B cell (primary cell): ENCODE results near the gene KLHL22. TPM values are rescaled to one million over a fixed set of nuclear protein-coding genes. Genes with fewer than 3 reads are reported as not detected.

ENCODE experiments used
- ATAC-seq: fragments of 200-7000 bp; cut with Tn5 transposase; one replicate; pipeline ENCODE4 v1.10.0; 2021; ENCODE audit warnings: low read depth, mild to moderate bottlenecking, moderate number of reproducible peaks, moderate library complexity
- CTCF ChIA-PET: fragments of 350-600 bp; sonication (Branson Sonifier 250); formaldehyde crosslinking; loops from one replicate; lab custom pipeline; 2021; ENCODE audit warnings: antibody characterized with exemption, inconsistent platforms; lab: Charles Lee
- POLR2A ChIA-PET: fragments of 350-600 bp; sonication (Branson Sonifier 250); formaldehyde crosslinking; loops from one replicate; lab custom pipeline; 2021; ENCODE audit warnings: antibody characterized with exemption; lab: Charles Lee
- DNase-seq: peaks from one replicate; pipeline ENCODE4 v3.0.0; 2013
- H2AFZ ChIP-seq: 2 replicates; pipeline ENCODE4 v1.6.1; 2012; ENCODE audit warnings: mild to moderate bottlenecking, low read depth, low read length; ENCODE audit not compliant: insufficient read depth, poor library complexity, severe bottlenecking
- H3K27ac ChIP-seq, 2 donors: 1 replicate in 1 of 2; 2 replicates in 1 of 2; pipeline ENCODE4 v1.5.1; 2012 to 2013; ENCODE audit warnings: low read length in 2 of 2, mild to moderate bottlenecking in 2 of 2, moderate library complexity in 1 of 2
- H3K27me3 ChIP-seq, 4 experiments: fragments of 200-600 bp in 1 of 4; sonication (generic) in 1 of 4; replicated peaks in 1 of 4; 1 replicate in 2 of 4; 2 replicates in 2 of 4; pipeline versions ENCODE4 v1.6.1 to v1.7.0; 2013 to 2016; ENCODE audit warnings: low read length in 3 of 4, mild to moderate bottlenecking in 2 of 4, mixed read lengths in 1 of 4, moderate library complexity in 1 of 4; ENCODE audit not compliant: insufficient read depth in 4 of 4, control insufficient read depth in 3 of 4; ENCODE audit errors: control extremely low read depth in 1 of 4
- H3K36me3 ChIP-seq, 2 experiments: replicated peaks in 1 of 2; 1 replicate in 1 of 2; 2 replicates in 1 of 2; pipeline versions ENCODE4 v1.6.1 to v1.7.1; 2013; ENCODE audit warnings: low read length in 1 of 2; ENCODE audit not compliant: insufficient read depth in 2 of 2, control insufficient read depth in 1 of 2; ENCODE audit errors: control extremely low read depth in 1 of 2, extremely low read depth in 1 of 2
- H3K4me1 ChIP-seq, 2 donors: fragments of 200-600 bp in 1 of 2; sonication (generic) in 1 of 2; 1 replicate in 1 of 2; 2 replicates in 1 of 2; pipeline versions ENCODE4 v1.5.1 to v1.6.1; 2013 to 2017; ENCODE audit warnings: low read length in 2 of 2; ENCODE audit not compliant: control insufficient read depth in 2 of 2, insufficient read depth in 2 of 2
- H3K4me2 ChIP-seq: replicated peaks from 2 replicates; pipeline ENCODE3; 2012; ENCODE audit warnings: mild to moderate bottlenecking, low read depth, low read length; ENCODE audit not compliant: poor library complexity, severe bottlenecking
- H3K4me3 ChIP-seq, 5 experiments: fragments of 200-600 bp in 1 of 5; sonication (generic) in 1 of 5; 1 replicate in 3 of 5; 2 replicates in 2 of 5; pipeline versions ENCODE4 v1.5.1 to v1.7.0; 2011 to 2016; ENCODE audit warnings: low read length in 4 of 5, mild to moderate bottlenecking in 4 of 5, low read depth in 2 of 5, control low read depth in 1 of 5, moderate library complexity in 1 of 5; ENCODE audit not compliant: insufficient read depth in 1 of 5; ENCODE audit errors: control extremely low read depth in 1 of 5, extremely low read depth in 1 of 5
- H3K79me2 ChIP-seq: fragments of 200-600 bp; sonication (generic); one replicate; pipeline ENCODE4 v1.6.0; 2016; ENCODE audit warnings: low read length; ENCODE audit not compliant: control insufficient read depth, insufficient read depth
- H3K9ac ChIP-seq: fragments of 200-600 bp; sonication (generic); 2 replicates; pipeline ENCODE4 v1.6.1; 2017; ENCODE audit warnings: mild to moderate bottlenecking, low read length, moderate library complexity
- H3K9me3 ChIP-seq, 3 donors: one replicate each; pipeline versions ENCODE4 v1.6.1 to v1.7.1; 2013; ENCODE audit warnings: low read length in 2 of 3; ENCODE audit not compliant: control insufficient read depth in 2 of 3, insufficient read depth in 1 of 3; ENCODE audit errors: control extremely low read depth in 1 of 3
- H4K20me1 ChIP-seq: 2 replicates; pipeline ENCODE4 v1.6.0; 2012; ENCODE audit warnings: mild to moderate bottlenecking, low read length; ENCODE audit not compliant: insufficient read depth, control insufficient read depth, poor library complexity, severe bottlenecking
- H3K27ac Mint-ChIP-seq: one replicate; pipeline ENCODE4 v1.8.0; 2021; ENCODE audit warnings: mixed read lengths
- H3K27me3 Mint-ChIP-seq: one replicate; pipeline ENCODE4 v1.8.0; 2021; ENCODE audit warnings: mixed read lengths
- H3K4me1 Mint-ChIP-seq: one replicate; pipeline ENCODE4 v1.8.0; 2021; ENCODE audit warnings: mixed read lengths
- H3K4me3 Mint-ChIP-seq: one replicate; pipeline ENCODE4 v1.8.0; 2021; ENCODE audit warnings: mixed read lengths
- H3K9me3 Mint-ChIP-seq: one replicate; pipeline ENCODE4 v1.8.0; 2022; ENCODE audit warnings: mixed read lengths; ENCODE audit not compliant: insufficient read depth
- EZH2 ChIP-seq: IDR thresholded peaks from 2 replicates; pipeline ENCODE4 v1.6.1; 2012; ENCODE audit warnings: borderline replicate concordance, low read depth, mild to moderate bottlenecking, moderate library complexity, low read length; ENCODE audit not compliant: insufficient read depth, poor library complexity, severe bottlenecking
- WGBS: methylation state at CpG from one replicate; pipeline ENCODE4 v1.1.5; 2013; ENCODE audit warnings: missing lambda C conversion rate; ENCODE audit not compliant: insufficient coverage; 5-methylcytosine and 5-hydroxymethylcytosine counted together
- intact Hi-C: fragments of 100-400 bp; cut with micrococcal nuclease; formaldehyde crosslinking; loops from one replicate; pipeline ENCODE4 v1.10.0; 2022
- polyA plus RNA-seq: library from polyadenylated mRNA; depleted of rRNA; stranded (reverse); fragments of >200 nt; gene quantifications from 2 replicates; pipeline ENCODE4 v1.2.3, GENCODE V29; 2012
- total RNA-seq, 2 donors: library from RNA; stranded (reverse); fragments of 120-200 nt in 1 of 2; gene quantifications; 1 replicate in 1 of 2; 2 replicates in 1 of 2; pipeline versions ENCODE4 v1.2.3 to v1.2.4, GENCODE V29; 2013 to 2022
- TF ChIP-seq, protein P1 (sequence below): fragments of 200-600 bp; IDR thresholded peaks from one replicate; pipeline ENCODE4 v1.8.0; 2022; ENCODE audit warnings: antibody characterized with exemption, mild to moderate bottlenecking

The KLHL22 gene
- total and polyA plus RNA-seq, 2 donors (not counting 1 experiment from before 2014, with no cell fraction given), result 37.0 to 45.6 TPM

- H3K4me1 Mint-ChIP-seq, result peaks cover 16% of the 10 kb centered on the region
- no peak overlapping the region for H3K4me3 Mint-ChIP-seq
- H3K4me3 ChIP-seq, result no peak overlapping the region
- no peaks in the 10 kb centered on the region for H3K4me1 ChIP-seq
- H4K20me1 ChIP-seq, result peaks cover 100% of the 10 kb centered on the region
- no peak overlapping the region for H3K9ac ChIP-seq
- no peak overlapping the region for H3K27ac Mint-ChIP-seq
- H3K27me3 ChIP-seq, result no peaks in the 10 kb centered on the region
- ChIA-PET CTCF (no interaction called here), POLR2A (no interaction called here)
- H3K4me2 ChIP-seq, result no peak overlapping the region
- ATAC-seq, result no peak
- no peaks in the 10 kb centered on the region for H3K9me3 Mint-ChIP-seq
- no peaks in the 10 kb centered on the region for H3K9me3 ChIP-seq
- 95% methylated on average over 12 of the region's 15 CpGs for WGBS
- no peak overlapping the region for H2AFZ ChIP-seq
- TF ChIP-seq, protein P1, sequence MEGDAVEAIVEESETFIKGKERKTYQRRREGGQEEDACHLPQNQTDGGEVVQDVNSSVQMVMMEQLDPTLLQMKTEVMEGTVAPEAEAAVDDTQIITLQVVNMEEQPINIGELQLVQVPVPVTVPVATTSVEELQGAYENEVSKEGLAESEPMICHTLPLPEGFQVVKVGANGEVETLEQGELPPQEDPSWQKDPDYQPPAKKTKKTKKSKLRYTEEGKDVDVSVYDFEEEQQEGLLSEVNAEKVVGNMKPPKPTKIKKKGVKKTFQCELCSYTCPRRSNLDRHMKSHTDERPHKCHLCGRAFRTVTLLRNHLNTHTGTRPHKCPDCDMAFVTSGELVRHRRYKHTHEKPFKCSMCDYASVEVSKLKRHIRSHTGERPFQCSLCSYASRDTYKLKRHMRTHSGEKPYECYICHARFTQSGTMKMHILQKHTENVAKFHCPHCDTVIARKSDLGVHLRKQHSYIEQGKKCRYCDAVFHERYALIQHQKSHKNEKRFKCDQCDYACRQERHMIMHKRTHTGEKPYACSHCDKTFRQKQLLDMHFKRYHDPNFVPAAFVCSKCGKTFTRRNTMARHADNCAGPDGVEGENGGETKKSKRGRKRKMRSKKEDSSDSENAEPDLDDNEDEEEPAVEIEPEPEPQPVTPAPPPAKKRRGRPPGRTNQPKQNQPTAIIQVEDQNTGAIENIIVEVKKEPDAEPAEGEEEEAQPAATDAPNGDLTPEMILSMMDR, result no peak
- TF ChIP-seq EZH2, result no peak
- peaks cover 0 to 44% of the 10 kb centered on the region in 2 experiments for H3K36me3 ChIP-seq
- DNase-seq, result no peak
- H3K79me2 ChIP-seq, result peaks cover 100% of the 10 kb centered on the region
- no peak overlapping the region for H3K27ac ChIP-seq
- H3K27me3 Mint-ChIP-seq, result no peaks in the 10 kb centered on the region
- intact Hi-C loops, result no loop called here
These were observed 35.0 kb upstream of the KLHL22 start for GRCh38 chr22:20530368-20531153.

DNA sequence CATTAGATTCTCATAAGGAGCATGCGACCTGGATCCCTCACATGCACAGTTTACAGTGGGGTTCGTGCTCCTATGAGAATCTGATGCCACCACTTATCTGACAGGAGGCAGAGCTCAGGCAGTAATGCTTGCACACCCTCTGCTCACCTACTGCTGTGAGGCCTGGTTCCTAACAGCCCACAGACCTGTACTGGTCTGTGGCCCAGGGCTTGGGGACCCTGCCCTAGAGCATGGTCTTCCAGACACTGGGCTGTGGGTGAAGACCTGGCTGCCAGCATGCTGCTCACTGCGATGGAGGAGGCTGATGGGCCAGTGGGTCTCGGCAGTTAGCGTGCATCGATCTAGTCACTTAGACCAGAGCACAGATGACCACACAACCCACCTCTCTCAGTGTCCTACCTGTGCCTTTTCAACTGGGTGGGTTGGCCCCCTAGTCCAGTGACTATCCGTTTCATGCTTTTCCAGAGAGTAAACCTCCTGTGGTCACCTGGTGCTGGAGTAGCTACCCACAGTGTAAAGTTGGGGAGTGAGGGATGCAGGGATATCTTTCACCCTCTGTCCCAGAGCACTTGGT lies 32.9 kb upstream of the KLHL22 start:
- Histone ChIP-seq H3K27ac (no peak overlapping the region), H3K9me3 (no peaks in the 10 kb centered on the region), H3K4me1 (peaks cover 0 to 8% of the 10 kb centered on the region in 2 donors), H2AFZ (no peak overlapping the region), H3K36me3 (peaks cover 2 to 41% of the 10 kb centered on the region in 2 experiments), H3K79me2 (peaks cover 100% of the 10 kb centered on the region), H4K20me1 (peaks cover 100% of the 10 kb centered on the region), H3K4me3 (no peak overlapping the region), H3K4me2 (no peak overlapping the region), H3K27me3 (no peaks in the 10 kb centered on the region), H3K9ac (no peak overlapping the region)
- Mint-ChIP-seq H3K27ac (no peak overlapping the region), H3K27me3 (no peaks in the 10 kb centered on the region), H3K4me1 (peaks cover 17% of the 10 kb centered on the region), H3K9me3 (no peaks in the 10 kb centered on the region), H3K4me3 (no peak overlapping the region)
- intact Hi-C loops, result no loop called here
- no peak for TF ChIP-seq EZH2
- TF ChIP-seq, protein P1, result no peak
- ChIA-PET POLR2A (no interaction called here), CTCF (interaction anchor here (0.6 to 0.8 kb wide), 2 partner anchors 18 to 43 kb away, joined by 3 read pairs; no protein-coding TSS in a partner anchor)
- ATAC-seq (no peak), DNase-seq (no peak)
- 97% methylated on average over 3 of the region's 7 CpGs for WGBS
